Calu3 (cell line): Measurements from ENCODE around the gene RTL9. TPM values are rescaled to one million over a fixed set of nuclear protein-coding genes. Genes with fewer than 3 reads are reported as not detected.
"Not testable (repeated sequence)": the region's sequence is repeated elsewhere in the genome, so short reads cannot be mapped to it uniquely, and the experiment has no call there.

Experiments
- BruUV-seq: library from RNA; stranded (reverse); fragments of 400-500 nt; replicated peaks from 2 replicates; lab custom pipeline; 2021; lab: Mats Ljungman, UMichigan
- CTCF ChIA-PET: fragments of 300-600 bp; sonication (Branson Sonifier 250); formaldehyde crosslinking; loops from one replicate; lab custom pipeline; 2022; ENCODE audit warnings: antibody characterized with exemption; lab: Charles Lee
- DNase-seq: peaks from one replicate; pipeline ENCODE4 v3.0.0; 2022
- H3K27ac Mint-ChIP-seq: one replicate; pipeline ENCODE4 v1.8.0; 2022; ENCODE audit warnings: mixed read lengths; ENCODE audit not compliant: unreplicated experiment
- H3K27me3 Mint-ChIP-seq: one replicate; pipeline ENCODE4 v1.8.0; 2022; ENCODE audit warnings: mixed read lengths; ENCODE audit not compliant: unreplicated experiment
- H3K36me3 Mint-ChIP-seq: one replicate; pipeline ENCODE4 v1.8.0; 2022; ENCODE audit warnings: mild to moderate bottlenecking, moderate library complexity, mixed read lengths; ENCODE audit not compliant: insufficient read depth, unreplicated experiment
- H3K4me1 Mint-ChIP-seq: one replicate; pipeline ENCODE4 v1.8.0; 2022; ENCODE audit warnings: mild to moderate bottlenecking, low read depth, mixed read lengths; ENCODE audit not compliant: unreplicated experiment
- H3K4me3 Mint-ChIP-seq: one replicate; pipeline ENCODE4 v1.8.0; 2022; ENCODE audit warnings: mild to moderate bottlenecking, low read depth, moderate library complexity, mixed read lengths; ENCODE audit not compliant: unreplicated experiment
- H3K9me3 Mint-ChIP-seq: one replicate; pipeline ENCODE4 v1.8.0; 2022; ENCODE audit warnings: low read depth, mixed read lengths; ENCODE audit not compliant: unreplicated experiment
- intact Hi-C: fragments of 100-400 bp; cut with micrococcal nuclease; formaldehyde crosslinking; loops from one replicate; pipeline ENCODE4 v1.10.0; 2022; ENCODE audit not compliant: unreplicated experiment
- total RNA-seq: library from RNA; stranded (reverse); gene quantifications from 2 replicates; pipeline ENCODE4 v1.2.3, GENCODE V29; 2022
- TF ChIP-seq, protein P1 (sequence below): fragments of 200-600 bp; IDR thresholded peaks from one replicate; pipeline ENCODE4 v1.8.0; 2022; ENCODE audit warnings: antibody characterized with exemption; ENCODE audit not compliant: unreplicated experiment

RTL9 gene
- total RNA-seq, 1 experiment from 2014 or later = not detected

DNA sequence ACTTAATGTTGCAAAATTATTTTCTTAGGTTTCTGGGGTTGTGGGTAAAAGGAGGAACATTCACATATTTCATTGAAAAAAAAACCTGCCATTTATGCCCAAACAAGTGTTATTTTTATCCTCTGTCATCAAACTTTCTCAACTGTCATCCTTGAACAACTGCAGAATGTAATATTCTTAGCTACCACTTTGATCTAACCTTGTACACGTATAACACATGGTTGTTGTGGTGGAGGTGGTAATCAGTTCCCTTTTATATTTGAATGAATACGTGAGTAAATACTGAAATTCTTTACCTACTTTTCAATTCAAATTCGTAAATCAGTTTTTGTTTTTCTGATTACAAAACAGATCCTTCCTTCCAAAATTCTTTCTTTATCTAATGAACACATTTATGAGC, 37.0 kb upstream of the RTL9 start:
- Mint-ChIP-seq H3K4me3 (no peak overlapping the region), H3K27me3 (no peaks in the 10 kb centered on the region), H3K4me1 (peaks cover 15% of the 10 kb centered on the region), H3K36me3 (peaks cover 22% of the 10 kb centered on the region), H3K27ac (no peak overlapping the region), H3K9me3 (peaks cover 3% of the 10 kb centered on the region)
- TF ChIP-seq, protein P1, sequence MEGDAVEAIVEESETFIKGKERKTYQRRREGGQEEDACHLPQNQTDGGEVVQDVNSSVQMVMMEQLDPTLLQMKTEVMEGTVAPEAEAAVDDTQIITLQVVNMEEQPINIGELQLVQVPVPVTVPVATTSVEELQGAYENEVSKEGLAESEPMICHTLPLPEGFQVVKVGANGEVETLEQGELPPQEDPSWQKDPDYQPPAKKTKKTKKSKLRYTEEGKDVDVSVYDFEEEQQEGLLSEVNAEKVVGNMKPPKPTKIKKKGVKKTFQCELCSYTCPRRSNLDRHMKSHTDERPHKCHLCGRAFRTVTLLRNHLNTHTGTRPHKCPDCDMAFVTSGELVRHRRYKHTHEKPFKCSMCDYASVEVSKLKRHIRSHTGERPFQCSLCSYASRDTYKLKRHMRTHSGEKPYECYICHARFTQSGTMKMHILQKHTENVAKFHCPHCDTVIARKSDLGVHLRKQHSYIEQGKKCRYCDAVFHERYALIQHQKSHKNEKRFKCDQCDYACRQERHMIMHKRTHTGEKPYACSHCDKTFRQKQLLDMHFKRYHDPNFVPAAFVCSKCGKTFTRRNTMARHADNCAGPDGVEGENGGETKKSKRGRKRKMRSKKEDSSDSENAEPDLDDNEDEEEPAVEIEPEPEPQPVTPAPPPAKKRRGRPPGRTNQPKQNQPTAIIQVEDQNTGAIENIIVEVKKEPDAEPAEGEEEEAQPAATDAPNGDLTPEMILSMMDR = no peak
- BruUV-seq = no TSS peak
- DNase-seq = no peak
- intact Hi-C loops = no loop called here
- CTCF ChIA-PET = no interaction called here

DNA sequence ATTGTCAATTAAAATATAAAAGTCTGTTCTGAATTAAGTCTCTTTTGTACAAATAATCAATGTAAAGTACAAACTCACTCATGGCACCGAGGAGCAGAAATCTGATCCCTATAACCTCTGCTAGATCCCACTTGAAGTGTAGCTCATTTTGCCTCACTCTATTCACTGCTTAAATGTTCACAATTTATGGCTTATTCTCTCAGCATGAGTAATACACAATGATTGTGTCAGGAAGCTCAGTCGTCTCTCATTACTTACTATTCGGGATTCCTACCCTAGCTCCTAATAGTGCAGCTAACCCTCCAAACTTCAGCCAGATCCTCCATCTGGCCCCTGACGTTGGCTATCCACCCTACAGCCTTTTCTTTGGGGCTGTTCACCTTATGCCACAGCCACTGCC, 36.0 kb upstream of the RTL9 start:
- H3K9me3 Mint-ChIP-seq = peaks cover 3% of the 10 kb centered on the region
- H3K36me3 Mint-ChIP-seq = peaks cover 12% of the 10 kb centered on the region
- no TSS peak for BruUV-seq
- intact Hi-C loops = no loop called here
- CTCF ChIA-PET = no interaction called here
- no peak overlapping the region for H3K27ac Mint-ChIP-seq
- DNase-seq = no peak
- H3K4me3 Mint-ChIP-seq = no peak overlapping the region
- no peaks in the 10 kb centered on the region for H3K27me3 Mint-ChIP-seq
- TF ChIP-seq, protein P1 = no peak
- H3K4me1 Mint-ChIP-seq = peaks cover 15% of the 10 kb centered on the region

DNA sequence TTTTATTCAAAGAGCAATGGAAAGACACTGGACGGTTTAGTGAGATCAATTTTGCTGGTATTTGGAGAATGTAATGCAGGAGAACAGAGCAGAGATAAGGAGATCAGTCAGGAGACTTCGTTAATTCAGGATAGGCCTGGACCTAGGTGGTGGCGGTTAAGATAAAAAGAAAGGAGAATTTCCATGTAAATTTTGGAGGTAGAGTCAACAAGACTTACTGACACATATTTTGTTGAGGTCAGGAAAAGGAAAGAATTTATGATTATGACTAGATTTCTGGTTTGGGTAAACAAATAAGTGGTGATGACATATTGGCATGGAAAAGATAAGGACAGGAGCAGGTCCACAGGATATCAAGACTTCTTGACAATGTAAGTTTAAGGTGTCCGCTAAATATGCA, 31.9 kb upstream of the RTL9 start:
- H3K36me3 Mint-ChIP-seq = no peaks in the 10 kb centered on the region
- no TSS peak for BruUV-seq

DNA sequence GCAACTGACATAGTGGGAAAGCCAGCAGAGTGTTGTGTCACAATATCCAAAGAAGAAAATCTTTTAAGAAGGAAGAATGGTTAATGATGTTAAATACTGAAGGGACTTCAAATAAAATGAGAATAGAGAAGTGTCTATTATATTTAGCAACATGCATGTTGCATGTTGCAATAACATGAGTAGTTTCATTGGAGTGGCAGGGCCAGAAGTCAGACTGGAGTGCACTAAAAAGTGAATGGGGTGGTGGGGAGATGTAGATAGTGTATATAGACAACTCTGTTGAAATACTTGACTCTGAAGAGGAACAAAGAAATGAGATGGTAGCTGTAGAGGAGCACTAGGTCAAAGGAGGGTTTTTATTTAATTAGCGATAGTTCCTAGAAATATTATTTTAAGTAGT, 31.3 kb upstream of the RTL9 start:
- Mint-ChIP-seq H3K4me3 (no peak overlapping the region), H3K27ac (no peak overlapping the region), H3K4me1 (no peaks in the 10 kb centered on the region), H3K36me3 (no peaks in the 10 kb centered on the region), H3K27me3 (no peaks in the 10 kb centered on the region), H3K9me3 (peaks cover 3% of the 10 kb centered on the region)
- DNase-seq = no peak
- CTCF ChIA-PET = no interaction called here
- BruUV-seq = no TSS peak
- TF ChIP-seq, protein P1 = no peak
- intact Hi-C loops = no loop called here

More for the DNA sequence above, 31.9 kb upstream of the RTL9 start:
- no peak overlapping the region for H3K4me3 Mint-ChIP-seq
- CTCF ChIA-PET = no interaction called here
- intact Hi-C loops = no loop called here
- TF ChIP-seq, protein P1 = no peak
- no peaks in the 10 kb centered on the region for H3K27me3 Mint-ChIP-seq
- no peak for DNase-seq
- no peaks in the 10 kb centered on the region for H3K4me1 Mint-ChIP-seq
- peaks cover 3% of the 10 kb centered on the region for H3K9me3 Mint-ChIP-seq
- H3K27ac Mint-ChIP-seq = no peak overlapping the region

DNA sequence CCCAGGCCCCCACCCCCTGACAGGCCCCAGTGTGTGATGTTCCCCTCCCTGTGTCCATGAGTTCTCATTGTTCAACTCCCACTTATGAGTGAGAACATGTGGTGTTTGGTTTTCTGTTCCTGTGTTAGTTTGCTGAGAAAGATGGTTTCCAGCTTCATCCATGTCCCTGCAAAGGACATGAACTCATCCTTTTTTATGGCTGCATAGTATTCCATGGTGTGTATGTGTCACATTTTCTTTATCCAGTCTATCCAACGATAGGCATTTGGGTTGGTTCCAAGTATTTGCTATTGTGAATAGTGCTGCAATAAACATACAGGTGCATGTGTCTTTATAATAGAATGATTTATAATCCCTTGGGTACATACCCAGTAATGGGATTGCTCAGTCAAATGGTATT, 30.0 kb upstream of the RTL9 start:
- H3K27ac Mint-ChIP-seq, intact Hi-C loops, BruUV-seq, CTCF ChIA-PET, H3K4me1 Mint-ChIP-seq, H3K36me3 Mint-ChIP-seq, DNase-seq, H3K27me3 Mint-ChIP-seq, H3K4me3 Mint-ChIP-seq, H3K9me3 Mint-ChIP-seq: not testable (repeated sequence)
